HFFc6 (cell line): ENCODE measurements around the gene DTX1. TPM values are rescaled to one million over a fixed set of nuclear protein-coding genes. Genes with fewer than 3 reads are reported as not detected.

Source experiments
- DNase-seq: peaks from one replicate; pipeline ENCODE4 v3.0.0-alpha.2; 2018
- H3K27ac Mint-ChIP-seq: 2 replicates; pipeline ENCODE4 v1.8.0; 2020; ENCODE audit warnings: mild to moderate bottlenecking, mixed read lengths
- H3K27me3 Mint-ChIP-seq: 2 replicates; pipeline ENCODE4 v1.8.0; 2021; ENCODE audit warnings: mild to moderate bottlenecking, moderate library complexity, mixed read lengths; ENCODE audit not compliant: insufficient read depth
- H3K36me3 Mint-ChIP-seq: 2 replicates; pipeline ENCODE4 v1.8.0; 2021; ENCODE audit warnings: low read depth, mixed read lengths
- H3K4me1 Mint-ChIP-seq: 2 replicates; pipeline ENCODE4 v1.8.0; 2020; ENCODE audit warnings: low read depth, mixed read lengths
- H3K4me3 Mint-ChIP-seq: 2 replicates; pipeline ENCODE4 v1.8.0; 2020; ENCODE audit warnings: mild to moderate bottlenecking, moderate library complexity, mixed read lengths
- H3K9me3 Mint-ChIP-seq: 2 replicates; pipeline ENCODE4 v1.8.0; 2020; ENCODE audit warnings: mild to moderate bottlenecking, mixed read lengths
- CTCF ChIP-seq: fragments of 200-600 bp; sonication (generic); IDR thresholded peaks from 2 replicates; pipeline ENCODE4 v1.5.0; 2021; ENCODE audit warnings: antibody characterized with exemption, mild to moderate bottlenecking
- total RNA-seq, 6 experiments: library from RNA; stranded (reverse); fragmentation: NEBNext Ultra II Directional; extraction: Animal tissue kit (Norgen Biotek cat#: 25700); gene quantifications; 2 replicates in 1 of 6; 3 replicates in 5 of 6; pipeline ENCODE4 v1.2.3, GENCODE V29; 2021

The DTX1 gene
- total RNA-seq, 6 experiments from 2014 or later: not detected

GRCh38 chr12:113120670-113121370 lies 64.3 kb downstream of the DTX1 start:
- TF ChIP-seq CTCF: 0 out of 2 replicates have a peak, but pooled peaks have one; percentile 6
- no peaks in the 10 kb centered on the region for H3K4me1 Mint-ChIP-seq
- H3K27ac Mint-ChIP-seq: no peak overlapping the region
- H3K9me3 Mint-ChIP-seq: peaks cover 7% of the 10 kb centered on the region; the same call in 1 of the 2 replicates
- H3K27me3 Mint-ChIP-seq: peaks cover 10% of the 10 kb centered on the region
- no peak for DNase-seq
- no peaks in the 10 kb centered on the region; the same call in 1 of the 2 replicates for H3K36me3 Mint-ChIP-seq
- H3K4me3 Mint-ChIP-seq: no peak overlapping the region

- peaks cover 15% of the 10 kb centered on the region for H3K27me3 Mint-ChIP-seq
- H3K4me3 Mint-ChIP-seq: no peak overlapping the region
- no peak overlapping the region for H3K27ac Mint-ChIP-seq
- DNase-seq: no peak
- no peaks in the 10 kb centered on the region for H3K4me1 Mint-ChIP-seq
- TF ChIP-seq CTCF: no peak
- no peaks in the 10 kb centered on the region; the same call in 1 of the 2 replicates for H3K36me3 Mint-ChIP-seq
- H3K9me3 Mint-ChIP-seq: peaks cover 7% of the 10 kb centered on the region; the same call in 1 of the 2 replicates
These were observed 71.3 kb downstream of the DTX1 start for GRCh38 chr12:113127791-113128199.

DNA sequence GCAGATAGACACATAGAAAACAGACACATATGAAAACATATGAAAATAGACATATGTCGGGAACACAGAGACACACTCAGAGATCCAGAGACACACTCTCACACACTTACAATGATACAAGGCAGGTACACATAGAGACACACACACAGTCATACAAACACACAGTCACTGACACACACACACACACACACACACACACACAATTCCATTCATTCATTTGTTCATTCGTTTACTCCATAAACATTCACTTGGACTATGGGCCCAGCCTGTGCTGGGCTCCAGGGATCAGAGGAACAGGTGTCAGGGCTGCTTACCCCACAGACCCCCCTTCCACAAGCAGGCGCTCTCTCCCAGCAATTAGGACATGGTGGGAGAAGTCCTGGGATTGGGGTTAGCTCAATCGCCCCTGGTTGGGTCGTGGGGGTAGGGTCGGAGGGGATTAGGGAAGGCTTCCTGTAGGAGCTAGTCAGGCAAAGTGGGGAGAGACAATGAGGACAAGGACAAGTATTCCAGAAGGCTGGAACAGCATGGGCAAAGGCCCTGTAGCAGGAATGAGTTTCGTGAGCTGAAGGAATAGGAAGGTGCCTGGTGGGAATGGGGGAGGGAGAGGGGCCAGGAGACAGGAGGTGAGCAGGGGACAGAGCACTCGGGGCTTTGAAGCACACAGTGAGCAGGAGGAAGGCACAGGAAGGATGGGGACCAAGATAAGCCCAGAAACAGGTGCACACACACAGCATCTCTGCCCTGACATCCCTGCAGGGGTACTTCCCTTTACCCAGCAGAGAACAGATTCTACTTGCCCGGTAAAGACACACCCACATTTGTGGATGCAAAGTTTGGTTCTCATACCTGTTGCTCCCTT lies 72.5 kb downstream of the DTX1 start:
- no peak for TF ChIP-seq CTCF
- Mint-ChIP-seq H3K27ac (no peak overlapping the region), H3K36me3 (no peaks in the 10 kb centered on the region), H3K9me3 (no peaks in the 10 kb centered on the region), H3K4me1 (no peaks in the 10 kb centered on the region), H3K27me3 (peaks cover 19% of the 10 kb centered on the region), H3K4me3 (no peak overlapping the region)
- no peak for DNase-seq

DNA sequence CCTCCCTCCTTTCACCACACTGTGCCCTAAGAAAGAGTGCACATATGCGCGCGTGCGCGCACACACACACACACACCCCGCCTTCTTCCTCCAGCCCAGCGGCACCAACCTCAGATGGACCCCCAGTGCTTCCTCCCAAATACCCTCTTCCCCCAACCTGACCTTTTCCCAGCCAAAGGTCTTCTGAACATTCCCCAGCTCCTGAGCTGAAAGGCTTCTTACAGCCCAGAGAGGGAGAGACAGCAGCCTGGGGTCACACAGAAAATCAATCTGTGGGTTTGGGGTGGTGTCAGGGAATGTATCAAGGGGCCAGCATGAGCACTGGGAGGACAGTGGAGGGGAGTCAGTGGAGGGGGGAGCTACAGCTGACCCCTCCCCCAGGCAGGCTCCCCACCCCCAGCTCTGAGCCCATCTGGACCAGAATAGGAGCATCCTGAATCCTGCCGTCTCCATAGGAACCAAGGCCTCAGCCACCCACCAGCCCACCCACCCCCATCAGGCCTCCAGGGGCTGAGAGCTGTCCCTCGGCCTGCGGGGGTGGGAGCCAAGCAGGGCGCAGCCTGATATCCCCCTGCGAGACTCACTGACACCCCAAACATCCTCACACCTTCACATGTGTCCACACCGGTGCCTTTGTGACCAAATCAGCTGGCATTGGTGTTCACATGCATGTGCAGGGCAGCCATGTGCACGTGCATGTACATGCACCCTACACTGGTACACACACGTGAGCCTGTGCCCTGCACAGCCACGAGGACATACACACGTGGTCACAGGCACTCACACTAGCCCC lies 73.3 kb downstream of the DTX1 start:
- Mint-ChIP-seq H3K36me3 (no peaks in the 10 kb centered on the region), H3K4me1 (no peaks in the 10 kb centered on the region)

More for the DNA sequence above, 73.3 kb downstream of the DTX1 start:
- H3K27ac Mint-ChIP-seq: no peak overlapping the region
- no peak for DNase-seq
- peaks cover 20% of the 10 kb centered on the region for H3K27me3 Mint-ChIP-seq
- no peaks in the 10 kb centered on the region for H3K9me3 Mint-ChIP-seq
- H3K4me3 Mint-ChIP-seq: no peak overlapping the region
- TF ChIP-seq CTCF: no peak
